HCT116 (cell line): ENCODE results near the gene CD28. TPM values are rescaled to one million over a fixed set of nuclear protein-coding genes. Genes with fewer than 3 reads are reported as not detected.

Experiments
- ATAC-seq: fragments of 200-7000 bp; cut with Tn5 transposase; 2 replicates; pipeline ENCODE4 v1.9.1; 2020; ENCODE audit warnings: mild to moderate bottlenecking, moderate library complexity
- BruUV-seq: library from RNA; stranded (reverse); fragments of 400-500 nt; replicated peaks from 2 replicates; lab custom pipeline; 2021; lab: Mats Ljungman, UMichigan
- CTCF ChIA-PET: fragments of 300-600 bp; sonication (Branson Sonifier 250); formaldehyde crosslinking; loops from one replicate; lab custom pipeline; 2021; ENCODE audit warnings: antibody characterized with exemption; lab: Charles Lee
- POLR2A ChIA-PET: fragments of 300-600, 350-600 bp; sonication (Branson Sonifier 250); formaldehyde crosslinking; loops from one replicate; lab custom pipeline; 2021; ENCODE audit warnings: antibody characterized with exemption; lab: Charles Lee
- RAD21 ChIA-PET, 2 experiments: fragments of 300-600 bp; sonication (Branson Sonifier 250); formaldehyde crosslinking; loops; one replicate each; lab custom pipeline; 2023; ENCODE audit warnings: low total read pairs in 2 of 2; ENCODE audit not compliant: uncharacterized antibody in 2 of 2, unreplicated experiment in 2 of 2, low non-redundant PET in 1 of 2; lab: Charles Lee
- DNase-seq: peaks from one replicate; pipeline ENCODE4 v3.0.0-alpha.2; 2010; ENCODE audit warnings: low read depth, low spot score
- H2AFZ ChIP-seq: fragments of 200-600 bp; shearing (Covaris generic), sonication (generic); 2 replicates; pipeline ENCODE4 v1.6.1; 2017; ENCODE audit warnings: low read depth, mixed run types, mixed read lengths, antibody characterized with exemption, low read length; ENCODE audit not compliant: poor library complexity, severe bottlenecking
- H3K27ac ChIP-seq: 2 replicates; pipeline ENCODE4 v1.5.1; 2012; ENCODE audit warnings: low read depth, low read length
- H3K27me3 ChIP-seq: fragments of 200-600 bp; sonication (generic); 2 replicates; pipeline ENCODE4 v1.6.1; 2016; ENCODE audit warnings: mixed run types, low read length, mixed read lengths; ENCODE audit not compliant: insufficient read depth
- H3K36me3 ChIP-seq, 2 experiments: fragments of 200-500 bp in 1 of 2; fragments of 200-600 bp in 1 of 2; sonication (Bioruptor generic) in 1 of 2; sonication (generic) in 1 of 2; 2 replicates each; pipeline versions ENCODE4 v1.5.1 to v1.6.1; 2014 to 2016; ENCODE audit warnings: low read length in 2 of 2, inconsistent platforms in 1 of 2, mixed read lengths in 1 of 2, mixed run types in 1 of 2; ENCODE audit not compliant: insufficient read depth in 2 of 2, control insufficient read depth in 1 of 2
- H3K4me1 ChIP-seq, 2 experiments: fragments of 200-600 bp in 1 of 2; sonication (generic) in 1 of 2; 2 replicates each; pipeline versions ENCODE4 v1.5.1 to v1.6.1; 2012 to 2017; ENCODE audit warnings: low read length in 2 of 2, inconsistent platforms in 1 of 2, mild to moderate bottlenecking in 1 of 2, mixed read lengths in 1 of 2, mixed run types in 1 of 2, moderate library complexity in 1 of 2; ENCODE audit not compliant: insufficient read depth in 2 of 2, control insufficient read depth in 1 of 2
- H3K4me2 ChIP-seq: fragments of 200-600 bp; sonication (generic); 2 replicates; pipeline ENCODE4 v1.6.1; 2017; ENCODE audit warnings: mixed run types, low read length, mixed read lengths
- H3K4me3 ChIP-seq, 2 experiments: fragments of 200-600 bp in 1 of 2; sonication (generic) in 1 of 2; replicated peaks in 1 of 2; 2 replicates each; pipeline ENCODE4 v1.5.1; 2011 to 2016; ENCODE audit warnings: low read length in 2 of 2, control low read depth in 1 of 2, low read depth in 1 of 2, mild to moderate bottlenecking in 1 of 2, mixed read lengths in 1 of 2, mixed run types in 1 of 2
- H3K79me2 ChIP-seq: fragments of 200-600 bp; sonication (generic); 2 replicates; pipeline ENCODE4 v1.6.1; 2017; ENCODE audit warnings: mild to moderate bottlenecking, mixed run types, low read length, moderate library complexity, mixed read lengths; ENCODE audit not compliant: insufficient read depth
- H3K9ac ChIP-seq: fragments of 200-600 bp; sonication (generic); 2 replicates; pipeline ENCODE4 v1.6.1; 2016; ENCODE audit warnings: low read length, mixed read lengths
- H3K9me2 ChIP-seq: fragments of 200-600 bp; sonication (generic), shearing (Covaris generic); 2 replicates; pipeline ENCODE4 v1.6.1; 2017; ENCODE audit warnings: mixed run types, mild to moderate bottlenecking, moderate library complexity; ENCODE audit not compliant: insufficient read depth
- H3K9me3 ChIP-seq, 2 experiments: fragments of 200-500 bp in 1 of 2; fragments of 200-600 bp in 1 of 2; sonication (Bioruptor generic) in 1 of 2; sonication (generic) in 1 of 2; 2 replicates each; pipeline ENCODE4 v1.6.1; 2014 to 2017; ENCODE audit warnings: low read length in 2 of 2, mixed read lengths in 2 of 2, inconsistent platforms in 1 of 2, low read depth in 1 of 2, mild to moderate bottlenecking in 1 of 2, mixed run types in 1 of 2, moderate library complexity in 1 of 2; ENCODE audit not compliant: control insufficient read depth in 1 of 2, insufficient read depth in 1 of 2
- H4K20me1 ChIP-seq: fragments of 200-600 bp; sonication (generic), shearing (Covaris generic); 2 replicates; pipeline ENCODE4 v1.6.1; 2017; ENCODE audit warnings: mixed run types, mild to moderate bottlenecking, moderate library complexity; ENCODE audit not compliant: insufficient read depth
- ATF3 ChIP-seq: IDR thresholded peaks from 2 replicates; pipeline ENCODE4 v1.6.1; 2012
- CEBPB ChIP-seq: IDR thresholded peaks from 2 replicates; pipeline ENCODE4 v1.6.1; 2012; ENCODE audit warnings: low read depth
- ELF1 ChIP-seq: IDR thresholded peaks from 2 replicates; pipeline ENCODE4 v1.6.1; 2012; ENCODE audit warnings: low read depth, borderline replicate concordance
- EZH2 ChIP-seq: fragments of 200-600 bp; sonication (generic); IDR thresholded peaks from 2 replicates; pipeline ENCODE4 v1.6.1; 2017; ENCODE audit warnings: antibody characterized with exemption, mixed run types
- EZH2phosphoT487 ChIP-seq: fragments of 200-600 bp; IDR thresholded peaks from 2 replicates; pipeline ENCODE4 v1.6.1; 2018; ENCODE audit warnings: antibody characterized with exemption, borderline replicate concordance
- SIN3A ChIP-seq: IDR thresholded peaks from 2 replicates; pipeline ENCODE4 v1.6.1; 2012; ENCODE audit warnings: low read depth
- TCF7L2 ChIP-seq: IDR thresholded peaks from 2 replicates; pipeline ENCODE4 v1.7.0; 2011; ENCODE audit warnings: borderline replicate concordance, inconsistent platforms; ENCODE audit not compliant: insufficient read depth, insufficient read length; ENCODE audit errors: extremely low read depth
- ZNF274 ChIP-seq: fragments of 200-500 bp; sonication (Bioruptor generic); IDR thresholded peaks from 2 replicates; pipeline ENCODE4 v1.6.1; 2014; ENCODE audit warnings: mild to moderate bottlenecking, low read depth, low read length, inconsistent platforms
- intact Hi-C: fragments of 100-400 bp; cut with micrococcal nuclease; formaldehyde crosslinking; loops from 2 replicates; pipeline ENCODE4 v1.10.0; 2022
- total RNA-seq: library from RNA; stranded (reverse); gene quantifications from one replicate; pipeline ENCODE4 v1.2.1, GENCODE V29; 2021; ENCODE audit not compliant: unreplicated experiment
- TF ChIP-seq, protein P1 (sequence below): IDR thresholded peaks from 2 replicates; pipeline ENCODE4 v1.6.1; 2011; ENCODE audit warnings: mild to moderate bottlenecking, low read length, moderate library complexity; ENCODE audit not compliant: insufficient replicate concordance; ENCODE audit errors: extremely low read depth
- TF ChIP-seq, protein P2 (sequence below): IDR thresholded peaks from 2 replicates; pipeline ENCODE4 v1.6.1; 2012; ENCODE audit warnings: low read depth

CD28 gene
- total RNA-seq, 1 experiment from 2014 or later = 0.37 TPM

DNA sequence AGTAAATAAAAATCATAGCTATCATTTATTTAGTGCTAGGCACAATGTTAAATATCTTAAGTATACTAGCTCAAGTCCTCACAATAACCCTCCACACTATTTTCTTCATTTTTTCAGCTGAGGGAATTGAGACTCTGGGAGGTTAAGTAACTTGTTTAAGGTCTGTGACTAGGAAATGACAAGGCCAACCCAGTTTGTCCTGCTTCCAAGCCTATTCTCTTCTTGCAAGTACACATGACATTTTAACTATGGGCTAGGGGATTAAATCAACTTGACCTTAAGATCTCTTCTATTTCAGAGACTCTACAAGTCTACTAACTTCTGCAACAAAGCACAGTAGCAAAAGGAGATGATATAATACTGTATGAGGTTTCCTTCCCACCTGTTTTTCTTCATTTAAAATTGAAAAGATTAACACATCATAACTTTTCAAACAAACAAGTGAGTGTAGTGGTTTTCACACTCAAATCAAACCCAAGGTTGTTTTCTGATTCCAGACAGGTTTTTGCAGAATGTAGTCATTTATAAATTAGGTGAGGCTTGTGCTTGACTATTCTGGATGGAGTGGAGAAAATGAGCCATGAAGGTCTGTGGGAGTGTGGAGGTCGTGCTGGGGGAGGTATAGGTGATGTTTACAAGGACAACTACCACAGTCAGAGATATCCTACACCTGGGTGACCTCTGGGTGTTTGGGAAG, 57.0 kb downstream of the CD28 start:
- H3K27me3 ChIP-seq = no peaks in the 10 kb centered on the region
- intact Hi-C loops = no loop called here
- H2AFZ ChIP-seq = no peak overlapping the region
- no peaks in the 10 kb centered on the region for H3K36me3 ChIP-seq
- ChIA-PET POLR2A (no interaction called here), RAD21 (no interaction called here), CTCF (interaction anchor here (1.1 kb wide), 1 partner anchor 42 kb away, joined by 3 read pairs; no protein-coding TSS in a partner anchor)
- BruUV-seq = no TSS peak
- H3K4me3 ChIP-seq = no peak overlapping the region
- no peaks in the 10 kb centered on the region for H4K20me1 ChIP-seq
- TF ChIP-seq EZH2phosphoT487 (no peak), ATF3 (no peak), EZH2 (no peak), SIN3A (no peak), ZNF274 (no peak), CEBPB (no peak), ELF1 (no peak), TCF7L2 (no peak)
- TF ChIP-seq, protein P1, sequence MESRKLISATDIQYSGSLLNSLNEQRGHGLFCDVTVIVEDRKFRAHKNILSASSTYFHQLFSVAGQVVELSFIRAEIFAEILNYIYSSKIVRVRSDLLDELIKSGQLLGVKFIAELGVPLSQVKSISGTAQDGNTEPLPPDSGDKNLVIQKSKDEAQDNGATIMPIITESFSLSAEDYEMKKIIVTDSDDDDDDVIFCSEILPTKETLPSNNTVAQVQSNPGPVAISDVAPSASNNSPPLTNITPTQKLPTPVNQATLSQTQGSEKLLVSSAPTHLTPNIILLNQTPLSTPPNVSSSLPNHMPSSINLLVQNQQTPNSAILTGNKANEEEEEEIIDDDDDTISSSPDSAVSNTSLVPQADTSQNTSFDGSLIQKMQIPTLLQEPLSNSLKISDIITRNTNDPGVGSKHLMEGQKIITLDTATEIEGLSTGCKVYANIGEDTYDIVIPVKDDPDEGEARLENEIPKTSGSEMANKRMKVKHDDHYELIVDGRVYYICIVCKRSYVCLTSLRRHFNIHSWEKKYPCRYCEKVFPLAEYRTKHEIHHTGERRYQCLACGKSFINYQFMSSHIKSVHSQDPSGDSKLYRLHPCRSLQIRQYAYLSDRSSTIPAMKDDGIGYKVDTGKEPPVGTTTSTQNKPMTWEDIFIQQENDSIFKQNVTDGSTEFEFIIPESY = no peak
- TF ChIP-seq, protein P2, sequence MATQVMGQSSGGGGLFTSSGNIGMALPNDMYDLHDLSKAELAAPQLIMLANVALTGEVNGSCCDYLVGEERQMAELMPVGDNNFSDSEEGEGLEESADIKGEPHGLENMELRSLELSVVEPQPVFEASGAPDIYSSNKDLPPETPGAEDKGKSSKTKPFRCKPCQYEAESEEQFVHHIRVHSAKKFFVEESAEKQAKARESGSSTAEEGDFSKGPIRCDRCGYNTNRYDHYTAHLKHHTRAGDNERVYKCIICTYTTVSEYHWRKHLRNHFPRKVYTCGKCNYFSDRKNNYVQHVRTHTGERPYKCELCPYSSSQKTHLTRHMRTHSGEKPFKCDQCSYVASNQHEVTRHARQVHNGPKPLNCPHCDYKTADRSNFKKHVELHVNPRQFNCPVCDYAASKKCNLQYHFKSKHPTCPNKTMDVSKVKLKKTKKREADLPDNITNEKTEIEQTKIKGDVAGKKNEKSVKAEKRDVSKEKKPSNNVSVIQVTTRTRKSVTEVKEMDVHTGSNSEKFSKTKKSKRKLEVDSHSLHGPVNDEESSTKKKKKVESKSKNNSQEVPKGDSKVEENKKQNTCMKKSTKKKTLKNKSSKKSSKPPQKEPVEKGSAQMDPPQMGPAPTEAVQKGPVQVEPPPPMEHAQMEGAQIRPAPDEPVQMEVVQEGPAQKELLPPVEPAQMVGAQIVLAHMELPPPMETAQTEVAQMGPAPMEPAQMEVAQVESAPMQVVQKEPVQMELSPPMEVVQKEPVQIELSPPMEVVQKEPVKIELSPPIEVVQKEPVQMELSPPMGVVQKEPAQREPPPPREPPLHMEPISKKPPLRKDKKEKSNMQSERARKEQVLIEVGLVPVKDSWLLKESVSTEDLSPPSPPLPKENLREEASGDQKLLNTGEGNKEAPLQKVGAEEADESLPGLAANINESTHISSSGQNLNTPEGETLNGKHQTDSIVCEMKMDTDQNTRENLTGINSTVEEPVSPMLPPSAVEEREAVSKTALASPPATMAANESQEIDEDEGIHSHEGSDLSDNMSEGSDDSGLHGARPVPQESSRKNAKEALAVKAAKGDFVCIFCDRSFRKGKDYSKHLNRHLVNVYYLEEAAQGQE = no peak
- H3K79me2 ChIP-seq = no peaks in the 10 kb centered on the region
- no peaks in the 10 kb centered on the region for H3K9me3 ChIP-seq
- H3K9me2 ChIP-seq = no peaks in the 10 kb centered on the region
- H3K27ac ChIP-seq = no peak overlapping the region
- peaks cover 0 to 19% of the 10 kb centered on the region in 2 experiments; a peak in 2 of 4 replicates for H3K4me1 ChIP-seq
- DNase-seq (no peak), ATAC-seq (no peak)
- H3K9ac ChIP-seq = no peak overlapping the region
- no peak overlapping the region for H3K4me2 ChIP-seq
